ENCODE results near the gene ZNF536.

DNA sequence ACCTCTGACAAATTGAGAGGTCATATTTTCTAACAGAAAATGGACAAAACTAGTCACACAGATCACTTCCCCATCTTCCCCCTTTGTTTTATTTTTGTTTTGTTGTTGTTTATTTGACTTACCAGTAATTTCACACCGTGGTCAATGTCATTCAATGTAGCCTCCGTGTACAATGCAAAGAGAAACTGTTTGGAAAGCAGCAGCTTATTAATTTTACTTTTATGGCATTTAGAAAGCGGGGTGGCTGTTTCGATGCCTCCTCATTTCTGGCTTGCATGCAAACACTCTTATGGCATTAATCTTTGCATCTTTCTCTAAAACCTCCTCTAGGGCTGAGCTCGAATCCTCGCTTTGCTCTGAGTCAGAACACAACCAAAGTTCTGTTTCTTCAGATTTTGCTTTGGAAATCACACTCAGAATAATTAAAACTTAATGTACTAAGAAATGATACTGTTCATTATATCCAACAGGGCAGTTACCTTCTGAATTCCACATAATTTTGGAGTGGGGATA, 77.0 kb downstream of the ZNF536 start:
- TF ChIP-seq, protein P1, sequence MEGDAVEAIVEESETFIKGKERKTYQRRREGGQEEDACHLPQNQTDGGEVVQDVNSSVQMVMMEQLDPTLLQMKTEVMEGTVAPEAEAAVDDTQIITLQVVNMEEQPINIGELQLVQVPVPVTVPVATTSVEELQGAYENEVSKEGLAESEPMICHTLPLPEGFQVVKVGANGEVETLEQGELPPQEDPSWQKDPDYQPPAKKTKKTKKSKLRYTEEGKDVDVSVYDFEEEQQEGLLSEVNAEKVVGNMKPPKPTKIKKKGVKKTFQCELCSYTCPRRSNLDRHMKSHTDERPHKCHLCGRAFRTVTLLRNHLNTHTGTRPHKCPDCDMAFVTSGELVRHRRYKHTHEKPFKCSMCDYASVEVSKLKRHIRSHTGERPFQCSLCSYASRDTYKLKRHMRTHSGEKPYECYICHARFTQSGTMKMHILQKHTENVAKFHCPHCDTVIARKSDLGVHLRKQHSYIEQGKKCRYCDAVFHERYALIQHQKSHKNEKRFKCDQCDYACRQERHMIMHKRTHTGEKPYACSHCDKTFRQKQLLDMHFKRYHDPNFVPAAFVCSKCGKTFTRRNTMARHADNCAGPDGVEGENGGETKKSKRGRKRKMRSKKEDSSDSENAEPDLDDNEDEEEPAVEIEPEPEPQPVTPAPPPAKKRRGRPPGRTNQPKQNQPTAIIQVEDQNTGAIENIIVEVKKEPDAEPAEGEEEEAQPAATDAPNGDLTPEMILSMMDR (IDR thresholded peaks at IDR 0.05): no peak
- no peak for TF ChIP-seq ZFX (IDR thresholded peaks at IDR 0.05; ENCODE audit: borderline replicate concordance)
